ENCODE data around the gene RPTOR.

RPTOR gene

DNA sequence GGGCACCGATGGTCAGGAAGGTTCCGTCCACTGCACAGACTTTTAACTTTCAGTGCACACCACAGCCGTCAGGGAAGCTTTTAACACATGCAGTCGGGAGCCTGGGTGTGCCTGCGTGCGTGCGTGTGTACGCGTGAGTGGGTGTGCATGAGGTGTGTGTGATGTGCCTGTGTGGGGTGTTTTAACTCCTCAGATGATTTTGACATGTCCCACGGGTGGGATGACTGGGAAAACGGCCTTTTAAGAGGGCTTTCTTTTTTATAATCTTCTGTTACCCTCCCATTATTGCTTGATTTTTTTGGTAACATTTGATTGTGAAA is 294.3 kb downstream of the RPTOR start:
- no peak for DNase-seq

DNA sequence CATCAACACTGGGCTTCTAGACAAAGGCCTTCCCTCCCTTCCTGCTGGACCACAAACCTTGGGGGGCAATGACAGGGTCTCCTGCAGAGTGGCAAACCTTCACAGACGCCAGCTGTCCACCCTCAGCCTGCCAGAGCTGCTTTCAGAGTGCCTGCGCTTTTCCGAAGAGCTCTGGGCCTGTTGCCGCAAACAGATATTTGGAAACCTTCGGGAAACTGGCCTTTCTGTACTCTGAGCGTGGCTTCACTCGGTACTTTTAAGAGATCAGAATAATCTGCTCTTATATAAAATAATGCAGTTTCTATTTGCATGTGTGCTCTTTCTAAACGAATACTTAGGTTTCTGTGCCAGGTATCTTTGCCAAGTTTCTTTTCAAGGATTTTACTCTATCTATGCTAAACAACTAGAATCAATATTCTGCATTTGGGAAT is 294.9 kb downstream of the RPTOR start:
- DNase-seq: no peak

DNA sequence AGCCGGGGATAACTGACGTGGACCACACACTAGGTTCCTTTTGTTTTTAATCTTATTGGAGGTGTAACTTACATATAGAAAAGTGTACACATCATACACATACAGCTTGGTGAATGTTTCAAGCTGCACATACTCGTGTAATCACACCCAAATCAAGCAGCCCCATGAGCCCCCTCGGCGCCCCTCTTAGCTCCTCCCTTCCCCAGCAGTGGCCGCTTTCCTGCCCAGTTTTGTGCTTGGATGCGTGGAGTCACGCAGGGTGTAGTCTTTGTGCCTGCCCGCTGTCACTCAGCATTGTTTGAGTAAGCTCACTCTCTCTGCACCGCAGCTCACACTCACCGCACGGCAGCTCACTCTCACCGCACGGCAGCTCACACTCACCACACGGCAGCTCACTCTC is 295.3 kb downstream of the RPTOR start:
- no peak for DNase-seq

DNA sequence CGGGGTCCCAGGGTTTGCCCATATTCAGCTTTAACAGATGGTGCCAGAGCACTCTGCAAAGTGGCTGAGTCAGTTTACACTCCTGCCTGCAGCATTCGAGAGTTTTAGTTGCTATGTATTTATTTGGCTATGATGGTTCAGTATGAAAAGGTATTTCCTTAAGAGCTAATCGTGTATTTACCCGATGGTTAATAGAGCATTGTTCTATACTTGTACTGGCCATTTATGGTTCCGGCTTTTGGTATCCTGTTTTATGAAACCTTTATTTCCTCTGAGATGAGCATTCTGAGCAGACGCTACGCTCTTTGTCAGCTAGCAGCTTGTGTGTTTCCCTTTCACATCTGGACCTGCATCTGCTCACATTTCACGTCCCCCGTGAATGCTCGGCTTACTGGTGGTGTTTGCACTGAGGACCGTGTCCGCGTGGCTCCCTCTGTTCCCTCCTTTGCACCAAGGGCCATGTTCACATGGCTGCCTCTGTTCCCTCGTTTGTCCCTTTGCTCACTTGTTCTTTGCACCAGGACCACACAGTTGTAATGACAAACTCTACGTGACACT is 297.9 kb downstream of the RPTOR start:
- no peak for DNase-seq

DNA sequence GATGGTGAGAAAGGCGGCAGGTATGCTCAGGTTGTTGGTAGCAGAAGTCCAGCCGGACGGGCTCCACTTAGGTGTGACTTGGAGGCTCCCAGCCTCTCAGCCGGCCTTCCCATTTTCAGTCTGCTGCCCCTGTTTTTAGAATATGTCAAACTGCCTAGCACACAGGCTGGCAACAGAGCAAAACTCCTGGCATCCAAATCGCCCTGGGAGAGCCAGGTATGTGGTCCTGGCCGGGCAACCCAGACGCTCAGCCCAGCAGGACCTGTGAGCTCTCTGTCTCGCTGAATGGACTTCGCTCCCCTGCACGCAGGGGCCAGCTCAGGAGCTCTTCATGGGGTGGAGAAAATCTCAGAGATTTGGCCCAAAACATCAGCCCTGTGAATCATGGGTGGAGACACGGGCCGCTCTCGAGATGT is 299.1 kb downstream of the RPTOR start:
- no peak for DNase-seq

DNA sequence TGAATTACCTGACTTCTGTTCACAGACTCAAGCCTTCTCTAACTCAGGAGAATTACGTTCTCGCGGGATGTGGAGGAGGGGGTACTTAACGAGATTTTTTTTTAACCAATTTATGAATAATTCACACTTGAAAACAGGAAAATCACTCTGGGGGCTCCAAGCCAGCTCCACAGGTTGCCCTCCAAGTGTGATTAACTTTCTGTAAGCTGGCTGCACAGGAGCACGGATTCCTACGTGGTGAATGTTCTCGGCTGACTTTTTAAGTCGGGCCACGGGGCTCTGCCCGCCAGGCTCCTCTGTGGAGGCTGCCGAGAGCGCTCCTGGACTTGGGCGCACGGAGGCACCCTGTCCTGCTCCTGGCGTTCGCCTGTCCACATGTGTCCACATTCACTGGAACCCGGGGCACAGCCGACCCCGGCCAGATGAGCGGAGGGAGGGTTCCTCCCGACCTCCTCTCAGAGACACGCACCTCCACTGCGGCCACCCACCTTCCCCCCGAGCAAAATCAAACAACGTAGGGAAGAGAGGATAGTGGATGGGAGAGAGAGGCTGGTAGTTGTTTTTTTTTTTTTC is 299.9 kb downstream of the RPTOR start:
- no peak for DNase-seq

DNA sequence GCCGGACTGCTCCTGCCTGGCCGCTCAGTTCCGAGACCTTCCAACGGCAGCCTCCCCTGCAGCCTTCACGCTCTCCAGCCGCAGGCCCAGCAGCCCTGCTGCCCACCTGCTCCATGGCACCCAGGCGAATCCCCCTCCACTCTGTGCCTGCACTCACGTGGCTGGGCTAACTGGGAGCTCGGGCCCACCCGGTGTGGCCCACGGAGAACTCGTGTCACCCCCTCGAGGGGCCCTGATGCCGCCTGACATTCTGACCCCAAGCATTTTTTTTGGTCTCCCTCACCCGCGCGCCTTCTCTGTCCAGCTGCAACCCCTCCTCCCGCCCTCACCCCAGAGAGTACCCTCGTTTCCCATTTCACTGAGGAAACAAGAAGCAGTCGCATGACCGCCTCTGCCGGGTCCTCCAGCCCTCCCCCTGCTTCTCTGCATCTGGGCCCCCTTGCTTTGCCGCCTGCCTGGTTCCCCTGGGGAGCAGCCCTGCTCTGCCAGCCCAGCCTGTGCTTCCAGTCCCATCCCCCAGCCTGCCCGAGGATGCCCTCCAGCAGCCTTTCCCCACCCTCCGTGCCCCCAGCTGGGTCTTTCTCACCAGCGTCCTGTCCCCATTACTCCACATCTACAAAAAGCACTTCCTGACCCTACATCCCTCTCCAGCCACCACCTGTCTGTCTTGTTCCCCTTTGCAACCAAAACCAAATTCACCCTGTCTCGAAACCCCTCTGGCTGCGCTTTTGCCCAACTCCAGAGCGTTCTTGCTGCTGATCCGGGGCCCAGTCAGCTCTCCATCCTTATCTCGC is 300.6 kb downstream of the RPTOR start:
- no peak for DNase-seq

DNA sequence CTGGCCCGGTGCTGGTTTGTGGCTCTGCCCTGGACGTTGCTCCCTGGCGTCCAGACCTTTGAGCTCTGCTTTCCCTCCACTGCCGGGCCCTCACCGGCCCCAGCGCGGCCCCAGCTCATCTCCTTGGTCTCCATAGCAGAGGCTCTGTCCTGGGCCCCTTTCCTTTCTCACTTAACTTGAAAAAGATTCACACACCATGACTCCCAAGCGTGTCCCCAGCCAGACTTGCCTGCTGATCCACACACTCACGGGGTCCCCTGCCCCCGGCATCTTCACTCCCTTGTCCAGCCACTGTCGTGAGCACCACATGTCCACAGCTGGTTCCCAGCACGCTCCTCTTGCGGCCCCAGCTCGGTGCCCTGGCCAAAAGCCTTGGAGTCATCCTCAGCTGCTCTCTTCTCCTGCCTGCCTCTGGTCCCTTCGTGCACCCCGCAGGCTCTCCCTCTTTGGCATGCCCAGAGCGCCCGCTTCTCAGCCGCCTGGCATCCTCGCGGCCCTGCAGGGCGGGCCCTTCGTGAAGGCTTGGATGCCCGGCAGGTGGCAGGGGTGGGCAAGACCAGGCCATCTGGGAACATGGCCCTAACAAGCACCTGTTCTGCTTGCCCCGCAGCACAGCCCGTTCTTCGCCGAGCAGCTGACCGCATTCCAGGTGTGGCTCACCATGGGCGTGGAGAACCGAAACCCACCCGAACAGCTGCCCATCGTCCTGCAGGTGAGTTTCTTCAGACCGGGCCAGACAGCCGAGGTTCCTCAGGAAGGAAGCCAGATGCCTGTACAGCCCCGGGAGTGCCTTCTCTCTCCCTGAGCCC is 301.4 kb downstream of the RPTOR start:
- DNase-seq: no peak

DNA sequence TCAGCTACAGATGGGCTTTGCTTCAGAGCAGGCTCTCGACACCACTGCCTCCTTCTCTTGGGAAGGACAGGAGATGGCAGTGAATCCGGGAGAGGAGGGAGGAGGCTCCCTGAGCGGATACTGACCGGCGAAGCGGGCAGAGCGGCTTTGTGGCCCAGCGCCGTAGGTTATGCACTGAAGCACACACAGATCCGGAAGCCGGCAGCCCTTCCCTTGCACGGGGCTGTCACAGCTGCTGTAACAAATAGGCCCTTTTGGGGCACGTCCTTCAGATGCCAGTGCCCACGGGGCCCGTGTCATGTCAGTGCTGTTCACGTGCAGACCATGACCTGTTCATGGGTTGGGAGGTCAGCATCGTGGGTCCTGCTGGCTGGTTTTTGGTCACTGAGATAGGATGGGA is 302.3 kb downstream of the RPTOR start:
- DNase-seq: no peak

DNA sequence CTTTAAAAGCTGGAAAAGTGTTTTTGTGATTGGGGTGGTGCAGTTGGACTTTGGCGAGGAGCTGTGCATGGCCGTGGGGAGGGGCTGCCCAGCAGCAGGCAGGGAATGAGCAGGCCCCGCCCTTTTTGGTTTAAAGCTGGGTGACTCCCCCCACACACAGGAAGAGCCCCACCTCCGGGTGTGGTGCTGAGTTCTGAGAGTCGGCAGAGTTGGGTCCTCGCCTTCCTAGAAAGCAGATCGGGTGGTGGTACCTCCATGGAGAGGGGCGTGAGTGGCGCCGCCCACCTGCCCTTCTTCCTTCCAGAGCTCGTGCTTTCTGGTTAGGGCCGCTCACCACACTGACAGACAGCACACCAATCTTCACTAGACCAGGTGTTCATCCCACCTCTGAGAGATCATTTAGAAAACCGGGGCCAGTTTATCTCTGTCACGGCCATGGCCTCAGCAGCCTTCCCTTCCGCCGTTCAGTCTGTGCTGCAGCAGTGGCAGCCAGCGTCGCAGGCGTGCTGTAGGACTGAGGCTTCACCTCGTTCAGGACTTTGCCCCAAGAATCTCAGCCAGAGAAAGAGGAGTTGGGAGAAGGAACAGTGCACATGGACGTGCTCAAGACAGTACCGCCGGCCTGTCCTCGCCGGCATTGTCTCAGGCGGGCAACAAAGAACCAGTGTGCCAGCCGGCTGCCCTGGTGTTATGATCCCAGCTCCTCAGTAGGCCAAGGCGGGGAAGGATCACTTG is 303.0 kb downstream of the RPTOR start:
- peak; percentile 70 for DNase-seq

DNA sequence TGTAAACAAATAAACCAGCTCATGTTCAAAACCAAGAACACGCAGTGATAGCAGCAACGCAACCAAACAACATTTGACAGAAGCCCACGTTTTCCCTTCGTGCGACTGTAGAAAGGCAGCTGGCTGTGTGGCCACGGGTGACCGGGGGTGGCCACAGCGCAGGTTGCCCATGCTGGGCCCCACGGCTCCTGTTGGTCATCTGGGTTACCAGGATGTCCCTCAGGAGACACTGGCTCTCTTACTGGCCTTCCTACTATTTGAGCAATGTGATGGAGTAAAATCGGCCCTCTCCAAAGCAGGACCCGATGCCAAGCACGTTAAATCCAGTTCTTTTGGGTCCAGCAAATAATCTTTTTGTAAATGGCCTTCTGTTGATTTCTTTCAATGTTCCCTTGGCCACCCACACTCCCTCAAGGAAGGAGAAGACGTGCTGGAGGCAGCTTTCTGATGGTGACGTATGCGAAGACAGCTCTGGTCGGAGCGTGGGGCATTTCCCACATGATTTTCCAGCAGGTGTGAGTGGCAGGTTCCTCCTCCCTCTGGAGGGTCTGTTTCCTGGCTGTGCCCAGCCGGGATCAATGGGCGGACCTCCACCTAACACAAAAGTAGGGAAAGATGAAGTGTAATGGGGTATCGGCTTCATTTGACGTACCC is 303.9 kb downstream of the RPTOR start:
- DNase-seq: no peak

DNA sequence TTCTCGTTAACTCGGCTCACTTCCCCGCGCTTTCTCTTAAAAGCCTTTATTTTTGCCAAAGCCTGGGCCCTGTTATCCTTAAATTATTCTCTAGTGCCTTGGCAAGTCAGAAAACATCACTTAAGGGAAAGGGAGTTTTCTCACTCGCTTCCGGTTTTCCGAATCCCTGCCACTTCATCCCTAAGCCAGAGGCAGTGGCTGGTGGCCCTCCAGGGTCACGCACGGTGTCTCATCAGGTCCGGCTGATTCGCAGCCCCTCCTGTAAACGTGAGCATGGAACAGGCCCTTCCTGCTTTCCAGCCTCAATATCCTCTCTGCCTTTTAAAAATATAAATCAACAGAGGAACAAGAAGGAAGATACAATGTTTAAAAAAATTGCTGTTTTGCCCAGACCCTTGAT is 304.5 kb downstream of the RPTOR start:
- DNase-seq: no peak

DNA sequence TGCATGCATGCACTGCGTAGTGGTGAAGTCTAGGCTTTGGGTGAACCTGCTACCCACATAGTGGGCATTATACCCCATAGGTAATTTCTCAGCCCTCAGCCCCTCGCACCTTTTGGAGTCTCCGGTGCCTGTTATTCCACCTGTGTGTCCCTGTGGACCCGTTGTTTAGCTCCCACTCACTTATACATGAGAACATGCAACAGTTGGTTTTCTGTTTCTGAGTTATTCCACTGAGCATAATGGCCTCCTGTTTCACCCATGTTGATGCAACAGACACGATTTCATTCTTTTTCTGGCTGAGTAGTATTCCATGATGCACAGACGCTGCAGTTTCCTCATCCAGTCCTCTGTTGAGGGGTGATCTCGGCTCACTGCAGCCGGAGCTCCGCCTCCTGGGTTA is 305.5 kb downstream of the RPTOR start:
- no peak for DNase-seq

DNA sequence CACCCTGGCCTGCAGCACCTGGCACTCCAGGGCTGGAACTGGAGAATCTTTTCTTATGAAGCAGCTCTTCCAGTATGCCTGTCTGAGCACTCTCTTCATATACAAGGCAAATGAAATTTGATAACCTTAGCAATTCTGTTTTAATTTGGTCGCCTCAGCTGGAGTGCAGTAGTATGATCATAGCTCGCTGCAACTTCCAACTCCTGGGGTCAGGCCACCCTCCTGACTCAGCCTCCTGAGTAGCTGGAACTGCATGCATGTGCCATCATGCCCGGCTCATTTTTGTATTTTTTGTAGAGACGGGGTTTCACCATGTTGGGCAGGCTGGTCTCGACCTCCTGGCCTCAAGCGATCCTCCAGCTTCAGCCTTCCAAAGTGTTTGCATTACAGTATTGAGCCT is 306.2 kb downstream of the RPTOR start:
- DNase-seq: no peak

DNA sequence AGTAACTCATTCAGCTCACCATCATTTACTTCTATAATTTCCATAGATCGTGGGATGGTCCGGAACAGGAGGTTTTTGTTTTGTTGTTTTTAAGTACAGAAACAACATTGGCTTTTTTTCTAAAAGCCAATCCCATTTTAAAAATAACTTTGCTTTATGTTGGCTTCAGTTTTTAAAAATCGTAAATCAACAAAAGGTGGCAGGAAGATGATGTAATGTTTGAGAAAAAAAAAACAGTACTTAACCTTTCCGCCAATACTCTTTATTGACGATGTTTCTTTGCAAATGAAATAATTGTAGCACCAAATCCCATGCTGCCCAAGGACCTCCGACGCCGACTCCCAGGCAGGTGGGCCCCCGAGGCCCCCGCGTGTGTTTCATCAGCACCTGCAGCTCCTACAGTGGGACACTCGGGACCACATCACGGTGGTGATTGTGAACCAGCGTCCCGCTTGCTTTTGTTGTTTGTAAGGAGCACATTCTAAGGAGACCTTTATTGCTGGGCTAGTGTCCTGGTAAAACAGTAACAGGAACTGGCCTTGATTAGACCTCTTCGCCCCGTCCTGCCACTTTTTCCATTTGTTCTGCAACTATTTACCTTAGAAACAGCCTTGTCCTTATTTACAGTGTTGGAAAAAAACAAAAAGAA is 306.8 kb downstream of the RPTOR start:
- DNase-seq: no peak

DNA sequence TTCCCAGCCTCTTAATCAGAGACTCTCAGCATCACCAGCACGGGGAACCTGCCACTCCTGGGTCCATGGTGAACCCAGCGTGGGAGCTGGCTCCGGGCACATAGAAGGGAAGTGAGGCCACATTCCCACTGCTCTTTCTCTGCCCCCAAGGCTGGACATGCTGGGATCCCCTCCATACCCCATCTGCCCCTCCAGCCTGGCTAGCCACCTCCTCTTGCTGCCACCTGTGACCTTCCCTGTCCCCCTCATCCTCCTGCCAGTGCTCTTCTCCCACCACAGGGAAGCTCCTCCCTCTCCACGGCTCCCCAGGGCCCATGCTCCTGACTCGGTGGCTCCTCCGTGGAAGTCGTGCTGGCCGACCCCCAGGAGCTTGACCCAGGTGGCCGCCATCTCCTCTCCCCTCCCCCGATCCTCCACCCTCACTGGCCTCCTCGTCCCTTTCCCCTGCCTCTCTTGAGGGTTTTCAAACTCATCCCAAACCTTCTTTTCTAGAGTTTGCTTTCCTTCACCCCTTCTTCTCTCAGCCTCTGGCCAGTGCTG is 307.9 kb downstream of the RPTOR start:
- no peak for DNase-seq

DNA sequence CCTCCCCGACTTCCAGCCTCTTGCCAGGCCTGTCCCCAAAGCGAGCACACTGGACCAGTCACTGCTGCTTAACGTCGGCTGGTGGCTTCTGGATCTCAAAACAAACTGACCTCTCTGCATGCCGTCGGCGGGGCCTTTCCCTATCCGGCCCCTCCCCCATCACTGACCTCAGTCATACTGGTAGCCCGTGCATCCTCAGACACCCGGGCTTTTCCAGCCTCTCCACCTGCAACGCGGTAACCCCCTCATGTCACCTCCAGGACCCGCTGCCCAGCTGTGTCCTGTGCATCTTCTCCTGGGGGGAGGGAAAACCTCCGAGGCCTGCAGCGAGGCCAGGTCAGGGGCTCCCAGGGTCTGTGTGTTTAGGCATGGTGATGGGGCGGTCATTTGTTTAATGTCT is 308.4 kb downstream of the RPTOR start:
- DNase-seq: no peak

DNA sequence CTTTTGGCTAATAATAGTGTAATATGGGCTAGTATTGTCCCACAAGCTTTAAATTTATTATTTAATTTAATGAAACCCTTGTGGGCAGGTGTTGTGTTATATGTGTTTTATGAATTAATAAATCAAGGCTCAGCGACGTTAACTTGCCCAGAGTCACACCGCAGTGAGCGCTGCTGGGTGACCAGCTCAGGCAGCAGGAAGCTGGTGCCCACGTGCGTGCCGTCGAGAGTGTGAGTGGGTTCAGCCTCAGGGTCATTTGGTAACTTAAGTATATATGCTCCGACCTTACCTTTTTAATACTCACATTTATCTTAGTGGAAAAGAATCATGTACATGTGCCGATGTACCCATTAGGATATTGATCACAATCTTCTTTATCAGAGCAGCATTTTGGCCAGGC is 309.6 kb downstream of the RPTOR start:
- no peak for DNase-seq

DNA sequence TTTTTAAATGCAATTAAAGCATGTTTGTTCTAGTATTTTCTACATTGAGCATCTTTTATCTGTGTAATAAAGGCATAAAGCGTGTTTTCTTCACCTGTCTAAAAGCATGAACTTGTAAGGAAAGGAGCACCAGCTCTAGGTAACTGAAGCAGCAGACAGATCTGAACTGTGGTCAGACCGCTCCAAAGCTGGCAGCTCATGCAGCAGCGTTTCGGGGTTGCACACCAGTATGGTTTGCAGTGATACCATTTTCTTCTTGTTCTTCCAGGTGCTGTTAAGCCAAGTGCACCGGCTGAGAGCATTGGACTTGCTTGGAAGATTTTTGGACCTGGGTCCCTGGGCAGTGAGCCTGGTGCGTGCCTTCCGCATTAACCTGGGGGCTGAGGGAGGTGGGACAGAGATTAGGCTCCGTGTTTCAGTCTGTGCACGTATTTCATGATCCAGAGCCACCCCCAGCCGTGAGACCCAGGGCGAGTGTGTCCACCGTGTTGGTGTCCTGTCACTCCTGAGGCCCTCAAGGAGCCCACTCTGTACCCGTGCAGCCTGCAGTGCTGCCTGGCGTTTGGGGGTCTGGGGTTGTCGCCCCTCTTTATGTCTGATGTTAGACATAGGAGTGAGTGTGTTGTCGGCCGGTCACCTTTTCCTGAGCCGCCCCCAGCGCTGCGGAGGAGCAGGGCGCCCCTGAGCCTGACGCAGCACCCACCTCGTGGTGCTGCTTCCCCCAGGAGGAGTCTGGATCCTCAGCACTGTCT is 310.7 kb downstream of the RPTOR start:
- DNase-seq: no peak

DNA sequence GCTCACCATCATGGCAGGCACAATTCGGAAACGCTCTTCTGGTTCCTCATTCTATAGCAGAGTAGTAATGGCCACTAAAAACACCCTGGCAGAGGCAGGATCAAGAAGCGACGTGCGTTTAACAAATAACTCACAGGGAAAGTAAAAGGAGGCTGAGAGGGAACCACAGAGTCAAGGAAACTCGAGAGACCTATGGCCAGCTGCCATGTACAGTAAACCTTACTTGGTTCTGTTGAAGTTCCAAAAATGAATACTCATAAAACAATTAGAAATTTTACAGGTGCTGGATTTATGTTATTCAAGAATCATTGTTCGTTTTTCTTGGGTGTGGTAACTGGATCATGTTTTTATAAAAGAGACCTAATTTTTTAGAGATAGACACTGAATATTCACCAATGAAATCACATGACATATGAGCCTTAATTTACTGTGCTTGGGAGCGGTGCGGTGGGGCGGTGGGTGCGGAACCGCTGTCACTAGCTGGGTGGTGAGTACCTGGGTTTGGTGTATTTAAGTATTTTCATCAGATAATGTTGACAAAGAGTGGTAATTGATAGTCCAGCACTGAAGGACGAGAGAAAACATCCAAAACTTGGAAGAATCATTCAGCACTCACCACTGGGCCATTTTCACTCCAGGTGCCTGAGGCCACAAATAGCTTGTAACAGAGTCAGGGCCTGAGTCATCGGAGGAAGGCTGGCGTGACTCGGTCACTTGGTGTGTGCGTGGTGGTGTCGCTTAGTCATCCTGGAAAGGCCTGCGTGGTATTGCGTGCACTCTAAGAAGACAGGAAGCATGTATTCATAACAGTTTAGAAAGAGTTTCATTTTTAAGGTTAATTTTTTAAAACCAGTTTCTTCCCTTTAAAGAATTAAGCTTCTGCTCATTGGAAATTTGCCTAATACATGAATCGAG is 311.6 kb downstream of the RPTOR start:
- peak; percentile 89 for DNase-seq

Data from CD4-positive, alpha-beta T cell treated with Interleukin-4 for 4 hours (primary cell).